Measurements from ENCODE around the gene PYM1. TPM values are rescaled to one million over a fixed set of nuclear protein-coding genes. Genes with fewer than 3 reads are reported as not detected.

The PYM1 gene
- total RNA-seq, 2 donors from 2014 or later, result 89.0 to 94.5 TPM

DNA sequence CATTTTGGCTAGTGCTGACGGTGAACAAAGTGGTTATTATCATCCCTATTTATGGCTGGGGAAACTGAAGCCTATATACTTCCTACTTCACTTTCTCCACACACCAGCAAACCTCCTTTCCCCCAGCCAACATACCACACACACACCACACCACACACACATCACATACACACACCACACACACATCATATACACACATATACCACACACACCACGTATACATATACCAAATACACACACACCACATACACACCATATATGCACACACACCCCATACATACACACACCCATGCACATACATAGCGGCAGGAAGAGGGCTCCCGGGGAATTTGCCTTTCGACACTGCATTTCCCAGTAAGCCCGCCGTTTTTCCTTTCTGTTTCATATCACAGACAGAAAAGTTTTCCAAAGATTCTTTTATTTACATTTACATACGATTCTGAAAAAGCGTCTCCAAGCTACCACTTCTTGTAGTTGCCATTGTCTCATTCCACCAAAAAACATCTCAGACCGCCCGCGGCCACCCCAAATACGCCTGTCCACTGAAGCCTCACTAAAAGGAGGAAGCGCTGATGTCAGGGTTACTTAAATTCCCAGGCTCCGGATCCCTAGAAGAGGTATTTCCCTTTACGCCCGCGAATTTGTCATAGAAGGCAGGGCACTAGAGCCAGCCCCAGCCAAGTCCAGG lies 45.4 kb upstream of the PYM1 start:
- Histone ChIP-seq H3K9me3 (no peaks in the 10 kb centered on the region), H3K27me3 (replicated peaks; ENCODE audit: insufficient read depth) (no peaks in the 10 kb centered on the region), H3K27ac (peak overlapping the region; percentile 91 to 94), H3K36me3 (no peaks in the 10 kb centered on the region), H3K4me1 (replicated peaks) (no peaks in the 10 kb centered on the region), H3K4me3 (peak overlapping the region; percentile 50 to 52)
- intact Hi-C loops (cut with DNase I), result no loop called here
- DNase-seq (ENCODE audit: low spot score), result peak; percentile 23
- TF ChIP-seq, protein P1, sequence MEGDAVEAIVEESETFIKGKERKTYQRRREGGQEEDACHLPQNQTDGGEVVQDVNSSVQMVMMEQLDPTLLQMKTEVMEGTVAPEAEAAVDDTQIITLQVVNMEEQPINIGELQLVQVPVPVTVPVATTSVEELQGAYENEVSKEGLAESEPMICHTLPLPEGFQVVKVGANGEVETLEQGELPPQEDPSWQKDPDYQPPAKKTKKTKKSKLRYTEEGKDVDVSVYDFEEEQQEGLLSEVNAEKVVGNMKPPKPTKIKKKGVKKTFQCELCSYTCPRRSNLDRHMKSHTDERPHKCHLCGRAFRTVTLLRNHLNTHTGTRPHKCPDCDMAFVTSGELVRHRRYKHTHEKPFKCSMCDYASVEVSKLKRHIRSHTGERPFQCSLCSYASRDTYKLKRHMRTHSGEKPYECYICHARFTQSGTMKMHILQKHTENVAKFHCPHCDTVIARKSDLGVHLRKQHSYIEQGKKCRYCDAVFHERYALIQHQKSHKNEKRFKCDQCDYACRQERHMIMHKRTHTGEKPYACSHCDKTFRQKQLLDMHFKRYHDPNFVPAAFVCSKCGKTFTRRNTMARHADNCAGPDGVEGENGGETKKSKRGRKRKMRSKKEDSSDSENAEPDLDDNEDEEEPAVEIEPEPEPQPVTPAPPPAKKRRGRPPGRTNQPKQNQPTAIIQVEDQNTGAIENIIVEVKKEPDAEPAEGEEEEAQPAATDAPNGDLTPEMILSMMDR (IDR thresholded peaks at IDR 0.05), result no peak
- TF ChIP-seq POLR2A (IDR thresholded peaks at IDR 0.05), result peak; percentile 82
- WGBS, result under 1% methylated on average over 18 of the region's 18 CpGs

DNA sequence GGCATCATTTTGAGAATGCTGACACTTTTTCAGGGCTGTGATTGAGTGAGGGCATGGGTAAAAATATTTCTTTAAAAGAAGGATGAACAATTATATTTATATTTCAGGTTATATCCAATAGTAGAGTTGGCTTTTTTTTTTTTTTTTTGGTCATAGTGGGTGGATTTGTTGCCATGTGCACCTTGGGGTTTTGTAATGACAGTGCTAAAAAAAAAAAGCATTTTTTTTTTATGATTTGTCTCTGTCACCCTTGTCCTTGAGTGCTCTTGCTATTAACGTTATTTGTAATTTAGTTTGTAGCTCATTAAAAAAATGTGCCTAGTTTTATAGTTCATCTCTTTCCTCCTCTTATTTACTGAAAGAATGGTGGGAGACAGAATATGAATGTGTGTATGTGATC lies 44.8 kb upstream of the PYM1 start:
- intact Hi-C loops (cut with DNase I), result no loop called here
- H3K4me3 ChIP-seq, result peak overlapping the region; percentile 50 to 52
- WGBS, result 22% methylated on average over 1 of the region's 1 CpG

DNA sequence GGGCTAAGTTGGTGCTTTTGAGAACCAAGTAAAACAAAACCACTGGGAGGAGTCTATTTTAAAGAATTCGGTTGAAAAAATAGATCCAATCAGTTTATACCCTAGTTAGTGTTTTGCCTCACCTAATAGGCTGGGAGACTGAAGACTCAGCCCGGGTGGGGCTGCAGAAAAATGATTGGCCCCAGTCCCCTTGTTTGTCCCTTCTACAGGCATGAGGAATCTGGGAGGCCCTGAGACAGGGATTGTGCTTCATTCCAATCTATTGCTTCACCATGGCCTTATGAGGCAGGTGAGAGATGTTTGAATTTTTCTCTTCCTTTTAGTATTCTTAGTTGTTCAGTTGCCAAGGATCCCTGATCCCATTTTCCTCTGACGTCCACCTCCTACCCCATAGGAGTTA lies 44.3 kb upstream of the PYM1 start:
- H3K36me3 ChIP-seq, result no peaks in the 10 kb centered on the region
- H3K4me1 ChIP-seq (replicated peaks), result no peaks in the 10 kb centered on the region
- DNase-seq (ENCODE audit: low spot score), result no peak
- H3K27ac ChIP-seq, result peak overlapping the region; percentile 91 to 94
- 51% methylated on average over 3 of the region's 3 CpGs for WGBS
- no peaks in the 10 kb centered on the region for H3K27me3 ChIP-seq (replicated peaks; ENCODE audit: insufficient read depth)
- H3K4me3 ChIP-seq, result no peak overlapping the region
- intact Hi-C loops (cut with DNase I), result no loop called here
- H3K9me3 ChIP-seq, result no peaks in the 10 kb centered on the region
- TF ChIP-seq POLR2AphosphoS5 (IDR thresholded peaks at IDR 0.05) (no peak), POLR2A (IDR thresholded peaks at IDR 0.05) (no peak)
- TF ChIP-seq, protein P1 (IDR thresholded peaks at IDR 0.05), result no peak

More for the DNA sequence above, 44.8 kb upstream of the PYM1 start:
- TF ChIP-seq POLR2AphosphoS5 (IDR thresholded peaks at IDR 0.05) (no peak), POLR2A (IDR thresholded peaks at IDR 0.05) (no peak)
- TF ChIP-seq, protein P1 (IDR thresholded peaks at IDR 0.05), result no peak
- H3K4me1 ChIP-seq (replicated peaks), result no peaks in the 10 kb centered on the region
- no peaks in the 10 kb centered on the region for H3K27me3 ChIP-seq (replicated peaks; ENCODE audit: insufficient read depth)
- no peak for DNase-seq (ENCODE audit: low spot score)
- H3K36me3 ChIP-seq, result no peaks in the 10 kb centered on the region
- no peaks in the 10 kb centered on the region for H3K9me3 ChIP-seq
- peak overlapping the region; percentile 91 to 94 for H3K27ac ChIP-seq

DNA sequence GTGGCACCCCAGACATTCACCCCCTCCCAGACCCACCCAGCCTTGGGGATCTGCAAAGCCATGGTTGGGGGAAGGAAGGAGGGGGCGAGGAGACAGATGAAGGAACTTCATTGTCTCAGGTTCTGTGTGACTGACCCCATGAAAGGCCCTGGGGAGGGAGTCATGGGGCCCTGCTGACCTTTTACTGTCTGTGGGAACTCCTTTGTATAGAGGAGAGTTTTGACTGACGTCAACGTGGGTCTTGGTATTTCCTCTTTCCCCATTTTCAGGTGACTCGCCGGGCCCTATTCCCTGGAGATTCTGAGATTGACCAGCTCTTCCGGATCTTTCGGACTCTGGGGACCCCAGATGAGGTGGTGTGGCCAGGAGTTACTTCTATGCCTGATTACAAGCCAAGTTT lies 43.1 kb upstream of the PYM1 start:
- H3K27ac ChIP-seq, result no peak overlapping the region
- H3K36me3 ChIP-seq, result no peaks in the 10 kb centered on the region
- H3K27me3 ChIP-seq (replicated peaks; ENCODE audit: insufficient read depth), result no peaks in the 10 kb centered on the region
- H3K9me3 ChIP-seq, result no peaks in the 10 kb centered on the region
- intact Hi-C loops (cut with DNase I), result no loop called here
- H3K4me1 ChIP-seq (replicated peaks), result no peaks in the 10 kb centered on the region
- 90% methylated on average over 7 of the region's 7 CpGs for WGBS
- H3K4me3 ChIP-seq, result no peak overlapping the region
- no peak for DNase-seq (ENCODE audit: low spot score)
- TF ChIP-seq POLR2AphosphoS5 (IDR thresholded peaks at IDR 0.05) (no peak), POLR2A (IDR thresholded peaks at IDR 0.05) (no peak)
- TF ChIP-seq, protein P1 (IDR thresholded peaks at IDR 0.05), result no peak

DNA sequence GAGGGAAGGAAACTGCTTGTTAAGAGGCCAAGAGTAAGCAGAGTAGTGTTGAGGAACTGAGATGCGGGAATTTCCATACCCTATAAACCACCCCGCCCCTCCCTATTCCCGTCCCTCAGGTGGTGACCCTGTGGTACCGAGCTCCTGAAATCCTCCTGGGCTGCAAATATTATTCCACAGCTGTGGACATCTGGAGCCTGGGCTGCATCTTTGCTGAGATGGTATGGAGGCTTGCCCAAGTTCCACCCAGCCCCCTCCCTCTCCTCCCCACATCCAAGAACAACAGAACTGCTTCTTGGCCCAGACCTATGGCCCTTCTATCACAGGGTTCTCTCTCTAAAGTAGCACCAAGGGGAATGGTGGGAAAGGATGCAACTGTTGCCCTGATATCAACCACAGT lies 41.7 kb upstream of the PYM1 start:
- Histone ChIP-seq H3K27me3 (replicated peaks; ENCODE audit: insufficient read depth) (no peaks in the 10 kb centered on the region), H3K36me3 (no peaks in the 10 kb centered on the region), H3K27ac (no peak overlapping the region), H3K9me3 (no peaks in the 10 kb centered on the region), H3K4me1 (replicated peaks) (no peaks in the 10 kb centered on the region), H3K4me3 (no peak overlapping the region)
- TF ChIP-seq, protein P1 (IDR thresholded peaks at IDR 0.05), result no peak
- intact Hi-C loops (cut with DNase I), result no loop called here
- WGBS, result 81% methylated on average over 4 of the region's 4 CpGs
- no peak for DNase-seq (ENCODE audit: low spot score)
